HG03280 (cell line): ENCODE measurements around the gene TSC22D1.

Source experiments
- ATAC-seq: cut with Tn5 transposase; IDR thresholded peaks from one replicate; pipeline ENCODE4 v1.9.1; 2021; ENCODE audit warnings: mild to moderate bottlenecking, moderate library complexity; ENCODE audit not compliant: unreplicated experiment

The TSC22D1 gene

DNA sequence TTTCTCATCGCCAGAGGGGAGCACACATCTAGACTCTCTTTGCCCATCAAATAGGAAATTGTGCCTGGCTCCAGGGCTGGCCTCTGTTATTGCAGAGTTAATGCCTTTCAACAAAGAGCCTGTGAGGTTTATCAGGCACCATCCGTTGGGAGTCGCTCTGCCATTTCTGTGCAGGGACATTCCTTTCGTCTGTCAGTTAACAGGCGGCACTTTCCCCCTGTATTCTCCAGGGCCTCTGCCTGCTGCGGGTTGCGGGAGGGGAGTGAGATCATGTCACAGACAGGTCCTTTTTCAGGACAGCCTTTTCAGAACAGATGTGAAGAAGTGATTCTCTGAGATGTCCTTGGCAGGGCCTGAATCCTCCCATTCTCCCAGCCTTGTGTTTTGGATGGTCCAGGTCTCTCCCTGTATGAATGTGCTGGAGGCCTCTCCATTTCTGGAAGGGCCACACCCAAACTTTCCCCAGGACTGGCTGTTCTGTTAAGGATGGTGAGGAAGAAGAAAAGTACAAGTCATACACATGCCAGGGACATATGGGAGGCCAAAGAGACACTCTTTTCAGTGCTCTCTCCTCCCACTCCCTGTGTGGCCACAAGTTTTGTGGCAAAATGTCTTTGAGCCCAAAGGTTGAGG lies 187.6 kb downstream of the TSC22D1 start:
- no peak for ATAC-seq

DNA sequence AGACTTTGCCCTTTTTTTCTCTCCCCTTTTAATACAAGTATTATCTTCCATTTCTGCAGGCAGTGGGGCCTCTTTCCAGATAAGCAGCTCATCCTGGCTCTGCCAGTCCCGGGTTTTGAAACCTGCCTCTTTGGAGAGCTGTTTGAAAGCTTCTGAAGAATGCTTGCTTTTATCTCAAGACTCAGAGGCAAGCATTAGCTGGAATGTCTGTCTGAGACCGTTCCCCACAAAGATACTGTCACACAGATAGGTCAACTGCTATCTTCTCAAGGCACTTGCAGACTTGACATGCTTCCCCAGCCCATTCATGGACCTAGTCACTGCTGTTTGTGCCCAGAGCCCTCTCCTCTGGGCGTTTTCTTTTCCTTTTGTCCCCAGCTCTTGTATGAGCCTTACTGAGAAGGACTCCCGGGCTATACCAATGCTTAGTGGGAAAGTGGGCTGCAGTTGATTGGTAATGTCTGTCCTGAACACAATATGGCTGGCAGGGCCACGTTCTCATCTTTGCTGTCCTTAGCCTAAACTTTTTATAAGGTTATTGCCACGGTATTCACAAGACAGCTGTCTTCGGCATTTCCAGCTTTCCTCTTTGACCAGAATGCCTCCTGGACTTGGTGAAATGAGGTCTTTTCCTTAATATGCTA lies 189.1 kb downstream of the TSC22D1 start:
- ATAC-seq, result no peak

DNA sequence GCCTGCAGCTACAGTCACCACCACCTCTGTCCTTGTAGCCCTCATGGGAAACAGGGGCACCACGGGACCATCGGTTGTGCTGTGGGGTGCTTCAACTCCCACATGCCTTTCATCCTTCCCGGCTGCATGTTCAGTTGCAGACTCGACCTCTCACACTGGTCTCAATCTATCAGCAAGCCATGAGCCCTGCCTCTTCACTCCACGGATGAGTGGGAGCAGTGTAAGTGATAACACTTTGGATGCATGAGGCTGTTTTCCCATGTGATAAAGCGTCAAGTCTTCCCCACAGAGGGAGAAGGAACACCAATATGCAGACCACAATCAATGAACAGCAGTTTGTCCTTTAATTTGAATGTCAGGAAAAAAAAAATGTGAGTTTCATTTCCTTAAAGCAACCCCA lies 190.3 kb downstream of the TSC22D1 start:
- no peak for ATAC-seq

- ATAC-seq, result no peak
These were observed 190.7 kb downstream of the TSC22D1 start for GRCh38 chr13:44385401-44385800.

DNA sequence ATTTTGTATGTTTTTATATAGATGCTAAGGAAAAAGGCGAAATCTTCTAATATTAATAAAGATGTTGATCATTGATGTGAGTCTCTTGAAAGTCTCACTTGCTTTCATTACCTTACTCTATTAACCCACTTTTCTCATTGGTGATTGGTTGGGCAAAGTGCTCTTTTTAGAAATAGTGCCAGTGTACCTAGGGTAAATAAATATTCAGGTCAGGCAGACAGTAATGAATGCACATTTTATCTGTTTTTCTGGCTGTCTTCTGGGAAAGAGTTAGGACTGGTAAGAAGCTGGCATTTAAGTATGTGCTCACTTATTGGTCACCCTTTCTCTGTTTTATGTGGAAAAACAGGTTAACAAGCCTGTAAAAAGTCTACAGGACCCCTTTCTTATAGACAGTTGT lies 191.4 kb downstream of the TSC22D1 start:
- no peak for ATAC-seq

DNA sequence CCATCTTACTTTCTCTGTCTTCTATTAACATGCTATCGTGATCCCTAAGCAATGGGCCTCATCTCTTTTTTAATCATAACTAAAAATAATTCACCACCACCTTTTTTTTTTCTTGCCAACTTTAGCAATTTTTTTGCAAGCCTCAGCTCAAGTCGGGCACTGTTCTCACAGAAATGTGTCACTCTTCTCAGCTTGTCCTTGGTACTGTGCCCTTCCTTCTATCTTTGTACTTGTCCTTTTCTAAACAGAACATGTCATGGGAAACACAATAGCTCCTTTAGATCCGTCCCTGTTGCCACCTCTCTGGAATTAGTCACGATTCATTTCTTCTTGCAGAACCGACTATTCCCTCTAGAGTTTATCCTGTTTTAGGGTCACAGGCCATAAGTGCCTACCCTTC lies 192.2 kb downstream of the TSC22D1 start:
- ATAC-seq, result no peak

GRCh38 chr13:44382635-44383145 lies 193.4 kb downstream of the TSC22D1 start:
- no peak for ATAC-seq
